WTC11 (cell line): ENCODE results near the gene CFAP74. TPM values are rescaled to one million over a fixed set of nuclear protein-coding genes. Genes with fewer than 3 reads are reported as not detected.

Experiments used
- ATAC-seq: fragments of 200-7000 bp; cut with Tn5 transposase; 2 replicates; pipeline ENCODE4 v1.10.0; 2021; ENCODE audit warnings: mild to moderate bottlenecking, moderate library complexity
- CTCF ChIA-PET: fragments of 300-600 bp; sonication (Branson Sonifier 250); formaldehyde crosslinking; loops from one replicate; lab custom pipeline; 2021; ENCODE audit warnings: antibody characterized with exemption; lab: Charles Lee
- POLR2A ChIA-PET: fragments of 350-600 bp; sonication (Branson Sonifier 250); formaldehyde crosslinking; loops from one replicate; lab custom pipeline; 2021; ENCODE audit warnings: antibody characterized with exemption; lab: Charles Lee
- DNase-seq: peaks from one replicate; pipeline ENCODE4 v3.0.0; 2021; ENCODE audit warnings: low spot score
- H3K27ac Mint-ChIP-seq: 2 replicates; pipeline ENCODE4 v1.8.0; 2021; ENCODE audit warnings: mixed read lengths
- H3K27me3 Mint-ChIP-seq: 2 replicates; pipeline ENCODE4 v1.8.0; 2021; ENCODE audit warnings: low read depth, mild to moderate bottlenecking, moderate library complexity, mixed read lengths
- H3K36me3 Mint-ChIP-seq: 2 replicates; pipeline ENCODE4 v1.8.0; 2021; ENCODE audit warnings: mixed read lengths
- H3K4me1 Mint-ChIP-seq: 2 replicates; pipeline ENCODE4 v1.8.0; 2022; ENCODE audit warnings: mixed read lengths
- H3K4me3 Mint-ChIP-seq: 2 replicates; pipeline ENCODE4 v1.8.0; 2021; ENCODE audit warnings: mild to moderate bottlenecking, moderate library complexity, mixed read lengths
- H3K9me3 Mint-ChIP-seq: 2 replicates; pipeline ENCODE4 v1.8.0; 2021; ENCODE audit warnings: mixed read lengths
- ATF1 ChIP-seq: sonication (generic); formaldehyde crosslinking; IDR thresholded peaks from 2 replicates; pipeline ENCODE4 v1.8.1; 2023; ENCODE audit warnings: mild to moderate bottlenecking, moderate library complexity, missing genetic modification reagents
- CREB1 ChIP-seq: sonication (generic); formaldehyde crosslinking; IDR thresholded peaks from 2 replicates; pipeline ENCODE4 v1.8.0; 2023; ENCODE audit warnings: mild to moderate bottlenecking, missing genetic modification reagents
- ELF4 ChIP-seq: sonication (generic); formaldehyde crosslinking; IDR thresholded peaks from 2 replicates; pipeline ENCODE4 v1.8.1; 2022; ENCODE audit warnings: low read depth, mild to moderate bottlenecking, moderate library complexity, missing genetic modification reagents
- EMX1 ChIP-seq: fragments of 250-450 bp; sonication (Bioruptor Pico); IDR thresholded peaks from 2 replicates; pipeline ENCODE4 v1.8.0; 2021; ENCODE audit warnings: mild to moderate bottlenecking
- GRHL2 ChIP-seq: fragments of 250-450 bp; sonication (Bioruptor Pico); IDR thresholded peaks from 2 replicates; pipeline ENCODE4 v1.8.0; 2022; ENCODE audit warnings: mild to moderate bottlenecking, moderate library complexity; ENCODE audit not compliant: insufficient replicate concordance, severe bottlenecking
- GTF2I ChIP-seq: fragments of 250-450 bp; sonication (Bioruptor Pico); conservative IDR thresholded peaks from 2 replicates; pipeline ENCODE4 v1.4.0; 2021; ENCODE audit warnings: mild to moderate bottlenecking
- JUN ChIP-seq: sonication (generic); formaldehyde crosslinking; IDR thresholded peaks from 2 replicates; pipeline ENCODE4 v1.8.0; 2023; ENCODE audit warnings: mild to moderate bottlenecking, missing genetic modification reagents
- KAT7 ChIP-seq: sonication (generic); formaldehyde crosslinking; IDR thresholded peaks from 2 replicates; pipeline ENCODE4 v1.8.1; 2023; ENCODE audit warnings: missing genetic modification reagents, mild to moderate bottlenecking, borderline replicate concordance
- MYBL2 ChIP-seq: sonication (generic); formaldehyde crosslinking; IDR thresholded peaks from 2 replicates; pipeline ENCODE4 v1.8.1; 2023; ENCODE audit warnings: mild to moderate bottlenecking, moderate library complexity, missing genetic modification reagents
- NR3C1 ChIP-seq: sonication (generic); formaldehyde crosslinking; conservative IDR thresholded peaks from 2 replicates; pipeline ENCODE4 v1.8.1; 2023; ENCODE audit warnings: low read depth, mild to moderate bottlenecking, missing genetic modification reagents
- OVOL2 ChIP-seq: fragments of 250-450 bp; sonication (Bioruptor Pico); IDR thresholded peaks from 2 replicates; pipeline ENCODE4 v1.9.0; 2021; ENCODE audit warnings: mild to moderate bottlenecking, borderline replicate concordance
- SP1 ChIP-seq: sonication (generic); formaldehyde crosslinking; conservative IDR thresholded peaks from 2 replicates; pipeline ENCODE4 v1.8.1; 2022; ENCODE audit warnings: missing genetic modification reagents
- TCF7 ChIP-seq: sonication (generic); formaldehyde crosslinking; IDR thresholded peaks from 2 replicates; pipeline ENCODE4 v1.8.0; 2022; ENCODE audit warnings: mild to moderate bottlenecking, low read depth, missing genetic modification reagents, moderate library complexity
- TEAD1 ChIP-seq: sonication (generic); formaldehyde crosslinking; IDR thresholded peaks from 2 replicates; pipeline ENCODE4 v1.8.0; 2022; ENCODE audit warnings: mild to moderate bottlenecking, missing genetic modification reagents
- USF1 ChIP-seq: sonication (generic); formaldehyde crosslinking; IDR thresholded peaks from 2 replicates; pipeline ENCODE4 v1.8.0; 2022; ENCODE audit warnings: mild to moderate bottlenecking, missing genetic modification reagents
- ZNF138 ChIP-seq: sonication (generic); formaldehyde crosslinking; conservative IDR thresholded peaks from 2 replicates; pipeline ENCODE4 v1.8.1; 2022; ENCODE audit warnings: mild to moderate bottlenecking, moderate library complexity, missing genetic modification reagents
- ZNF416 ChIP-seq: fragments of 250-450 bp; sonication (Bioruptor Pico); IDR thresholded peaks from 2 replicates; pipeline ENCODE4 v1.9.0; 2021; ENCODE audit warnings: mild to moderate bottlenecking, inconsistent platforms
- total RNA-seq: library from RNA; stranded (reverse); gene quantifications from 3 replicates; pipeline ENCODE4 v1.2.3, GENCODE V29; 2021
- TF ChIP-seq, protein P1 (sequence below): sonication (generic); formaldehyde crosslinking; conservative IDR thresholded peaks from 2 replicates; pipeline ENCODE4 v1.8.1; 2023; ENCODE audit warnings: mild to moderate bottlenecking, low read depth, missing genetic modification reagents, moderate library complexity
- TF ChIP-seq, protein P2 (sequence below): fragments of 250-450 bp; sonication (Bioruptor Pico); conservative IDR thresholded peaks from 2 replicates; pipeline ENCODE4 v1.9.0; 2021; ENCODE audit warnings: mild to moderate bottlenecking
- TF ChIP-seq, protein P3 (sequence below): sonication (generic); formaldehyde crosslinking; IDR thresholded peaks from 2 replicates; pipeline ENCODE4 v1.8.1; 2022; ENCODE audit warnings: low read depth, mild to moderate bottlenecking, moderate library complexity, missing genetic modification reagents, borderline replicate concordance
- TF ChIP-seq, protein P4 (sequence below): sonication (generic); formaldehyde crosslinking; IDR thresholded peaks from 2 replicates; pipeline ENCODE4 v1.8.0; 2022; ENCODE audit warnings: missing genetic modification reagents

Gene CFAP74
- total RNA-seq, 1 experiment from 2014 or later, result 0.35 TPM

DNA sequence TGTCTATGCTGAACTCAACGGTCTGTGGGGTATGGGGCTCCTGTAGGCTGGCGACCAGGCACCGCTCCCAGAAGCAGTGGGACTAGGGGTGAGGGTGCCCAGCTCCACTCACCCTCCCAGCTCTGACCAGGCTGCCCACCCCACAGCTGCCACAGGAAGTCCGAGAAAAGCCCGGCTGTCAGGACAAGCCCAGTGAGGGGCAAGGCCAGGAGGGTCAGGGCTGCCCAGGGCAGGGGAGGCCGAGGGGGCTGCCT is 81.0 kb downstream of the CFAP74 start:
- Mint-ChIP-seq H3K27ac (no peak overlapping the region), H3K4me1 (peaks cover 3% of the 10 kb centered on the region; the same call in 1 of the 2 replicates), H3K27me3 (no peaks in the 10 kb centered on the region), H3K9me3 (peaks cover 4% of the 10 kb centered on the region), H3K4me3 (no peak overlapping the region), H3K36me3 (no peaks in the 10 kb centered on the region)
- POLR2A ChIA-PET, result no interaction called here
- no peak for ATAC-seq
- CTCF ChIA-PET, result interaction anchor here (2.0 to 3.4 kb wide), 2 partner anchors 123 to 217 kb away, joined by 7 to 23 read pairs; no protein-coding TSS in a partner anchor
- DNase-seq, result no peak
- TF ChIP-seq NR3C1 (CRISPR knock-in tag) (no peak), JUN (no peak), GRHL2 (CRISPR knock-in tag) (no peak), TEAD1 (no peak), SP1 (CRISPR knock-in tag) (no peak), OVOL2 (no peak), TCF7 (CRISPR knock-in tag) (no peak), KAT7 (CRISPR knock-in tag) (no peak), GTF2I (CRISPR knock-in tag) (no peak), MYBL2 (CRISPR knock-in tag) (no peak)
- TF ChIP-seq, protein P1, sequence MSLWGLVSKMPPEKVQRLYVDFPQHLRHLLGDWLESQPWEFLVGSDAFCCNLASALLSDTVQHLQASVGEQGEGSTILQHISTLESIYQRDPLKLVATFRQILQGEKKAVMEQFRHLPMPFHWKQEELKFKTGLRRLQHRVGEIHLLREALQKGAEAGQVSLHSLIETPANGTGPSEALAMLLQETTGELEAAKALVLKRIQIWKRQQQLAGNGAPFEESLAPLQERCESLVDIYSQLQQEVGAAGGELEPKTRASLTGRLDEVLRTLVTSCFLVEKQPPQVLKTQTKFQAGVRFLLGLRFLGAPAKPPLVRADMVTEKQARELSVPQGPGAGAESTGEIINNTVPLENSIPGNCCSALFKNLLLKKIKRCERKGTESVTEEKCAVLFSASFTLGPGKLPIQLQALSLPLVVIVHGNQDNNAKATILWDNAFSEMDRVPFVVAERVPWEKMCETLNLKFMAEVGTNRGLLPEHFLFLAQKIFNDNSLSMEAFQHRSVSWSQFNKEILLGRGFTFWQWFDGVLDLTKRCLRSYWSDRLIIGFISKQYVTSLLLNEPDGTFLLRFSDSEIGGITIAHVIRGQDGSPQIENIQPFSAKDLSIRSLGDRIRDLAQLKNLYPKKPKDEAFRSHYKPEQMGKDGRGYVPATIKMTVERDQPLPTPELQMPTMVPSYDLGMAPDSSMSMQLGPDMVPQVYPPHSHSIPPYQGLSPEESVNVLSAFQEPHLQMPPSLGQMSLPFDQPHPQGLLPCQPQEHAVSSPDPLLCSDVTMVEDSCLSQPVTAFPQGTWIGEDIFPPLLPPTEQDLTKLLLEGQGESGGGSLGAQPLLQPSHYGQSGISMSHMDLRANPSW, result no peak
- TF ChIP-seq, protein P2, sequence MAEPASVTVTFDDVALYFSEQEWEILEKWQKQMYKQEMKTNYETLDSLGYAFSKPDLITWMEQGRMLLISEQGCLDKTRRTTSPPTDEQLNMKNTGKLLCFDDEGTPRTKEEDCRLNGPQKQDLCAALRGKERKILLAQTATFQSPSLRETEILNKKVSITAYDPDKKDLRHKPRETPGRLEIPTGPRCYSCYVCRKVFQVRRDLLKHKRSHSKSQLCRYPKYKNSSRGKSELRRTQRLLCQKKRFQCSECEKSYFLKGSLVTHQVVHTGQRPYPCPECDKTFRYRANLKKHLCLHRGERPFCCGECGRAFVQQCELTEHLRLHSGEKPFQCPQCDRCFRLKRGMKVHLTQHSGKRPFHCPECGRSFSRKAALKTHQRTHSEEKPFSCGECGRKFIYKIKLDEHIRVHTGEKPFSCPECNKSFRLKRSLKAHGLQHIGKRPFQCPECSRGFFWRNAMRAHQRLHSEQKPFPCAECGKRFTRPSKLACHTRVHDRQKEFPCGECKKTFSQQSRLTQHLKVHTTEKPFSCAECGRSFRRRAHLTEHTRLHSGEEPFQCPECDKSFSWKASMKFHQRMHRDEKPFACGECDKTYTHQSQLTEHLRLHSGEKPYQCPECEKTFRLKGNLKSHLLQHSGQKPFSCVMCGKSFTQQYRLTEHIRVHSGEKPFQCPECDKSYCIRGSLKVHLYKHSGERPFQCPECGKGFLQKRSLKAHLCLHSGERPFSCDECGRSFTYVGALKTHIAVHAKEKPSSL (CRISPR knock-in tag), result no peak

- ATAC-seq (no peak), DNase-seq (no peak)
- H3K4me3 Mint-ChIP-seq, result no peak overlapping the region
- H3K27me3 Mint-ChIP-seq, result no peaks in the 10 kb centered on the region
- TF ChIP-seq CREB1, result no peak
- ChIA-PET CTCF (interaction anchor here (1.8 to 3.4 kb wide), 3 partner anchors 22 to 218 kb away, joined by 6 to 23 read pairs (median 7); no protein-coding TSS in a partner anchor), POLR2A (no interaction called here)
- no peak overlapping the region for H3K27ac Mint-ChIP-seq
- peaks cover 7% of the 10 kb centered on the region; the same call in 1 of the 2 replicates for H3K4me1 Mint-ChIP-seq
- peaks cover 4% of the 10 kb centered on the region for H3K9me3 Mint-ChIP-seq
- H3K36me3 Mint-ChIP-seq, result no peaks in the 10 kb centered on the region
Observed at GRCh38 chr1:1921901-1922701, 81.5 kb downstream of the CFAP74 start.

DNA sequence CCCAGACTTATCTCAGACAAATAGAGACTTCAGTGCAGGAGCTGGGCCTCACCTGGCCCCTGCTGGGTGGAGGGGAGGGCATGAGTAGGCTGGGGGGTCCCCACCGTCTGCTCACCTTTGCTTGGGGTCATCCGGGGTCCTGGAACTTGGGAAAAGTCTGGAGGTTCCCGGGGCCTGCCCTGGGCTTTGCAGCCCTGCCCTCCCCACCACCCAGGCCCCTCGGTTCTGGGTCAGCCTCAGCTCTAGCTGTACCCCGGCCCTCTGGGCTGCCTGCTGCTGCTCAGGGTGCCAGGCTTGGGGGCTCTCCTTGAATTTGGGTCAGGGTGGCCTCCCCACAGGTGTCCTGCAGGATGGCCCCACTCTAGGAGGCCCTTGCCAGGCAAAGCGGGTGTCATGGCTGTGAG is 82.1 kb downstream of the CFAP74 start:
- no peak for ATAC-seq
- ChIA-PET CTCF (interaction anchor here (1.8 to 2.6 kb wide), 2 partner anchors 13 to 23 kb away, joined by 6 to 19 read pairs; no protein-coding TSS in a partner anchor), POLR2A (interaction anchor here (1.0 kb wide), 1 partner anchor 127 kb away, joined by 7 read pairs; no protein-coding TSS in a partner anchor)
- H3K4me1 Mint-ChIP-seq, result peaks cover 7% of the 10 kb centered on the region; the same call in 1 of the 2 replicates
- no peak overlapping the region for H3K27ac Mint-ChIP-seq
- H3K9me3 Mint-ChIP-seq, result peaks cover 4% of the 10 kb centered on the region
- H3K4me3 Mint-ChIP-seq, result no peak overlapping the region
- DNase-seq, result no peak
- H3K27me3 Mint-ChIP-seq, result no peaks in the 10 kb centered on the region
- no peaks in the 10 kb centered on the region for H3K36me3 Mint-ChIP-seq
- TF ChIP-seq EMX1, result no peak
- TF ChIP-seq MYBL2 (CRISPR knock-in tag), result no peak
- no peak for TF ChIP-seq GTF2I (CRISPR knock-in tag)
- no peak for TF ChIP-seq ZNF416 (CRISPR knock-in tag)
- TF ChIP-seq, protein P3, sequence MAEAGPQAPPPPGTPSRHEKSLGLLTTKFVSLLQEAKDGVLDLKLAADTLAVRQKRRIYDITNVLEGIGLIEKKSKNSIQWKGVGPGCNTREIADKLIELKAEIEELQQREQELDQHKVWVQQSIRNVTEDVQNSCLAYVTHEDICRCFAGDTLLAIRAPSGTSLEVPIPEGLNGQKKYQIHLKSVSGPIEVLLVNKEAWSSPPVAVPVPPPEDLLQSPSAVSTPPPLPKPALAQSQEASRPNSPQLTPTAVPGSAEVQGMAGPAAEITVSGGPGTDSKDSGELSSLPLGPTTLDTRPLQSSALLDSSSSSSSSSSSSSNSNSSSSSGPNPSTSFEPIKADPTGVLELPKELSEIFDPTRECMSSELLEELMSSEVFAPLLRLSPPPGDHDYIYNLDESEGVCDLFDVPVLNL, result no peak
- TF ChIP-seq ELF4 (CRISPR knock-in tag), result no peak
- no peak for TF ChIP-seq USF1 (CRISPR knock-in tag)
- TF ChIP-seq ATF1 (CRISPR knock-in tag), result no peak
- no peak for TF ChIP-seq ZNF138
- TF ChIP-seq, protein P4, sequence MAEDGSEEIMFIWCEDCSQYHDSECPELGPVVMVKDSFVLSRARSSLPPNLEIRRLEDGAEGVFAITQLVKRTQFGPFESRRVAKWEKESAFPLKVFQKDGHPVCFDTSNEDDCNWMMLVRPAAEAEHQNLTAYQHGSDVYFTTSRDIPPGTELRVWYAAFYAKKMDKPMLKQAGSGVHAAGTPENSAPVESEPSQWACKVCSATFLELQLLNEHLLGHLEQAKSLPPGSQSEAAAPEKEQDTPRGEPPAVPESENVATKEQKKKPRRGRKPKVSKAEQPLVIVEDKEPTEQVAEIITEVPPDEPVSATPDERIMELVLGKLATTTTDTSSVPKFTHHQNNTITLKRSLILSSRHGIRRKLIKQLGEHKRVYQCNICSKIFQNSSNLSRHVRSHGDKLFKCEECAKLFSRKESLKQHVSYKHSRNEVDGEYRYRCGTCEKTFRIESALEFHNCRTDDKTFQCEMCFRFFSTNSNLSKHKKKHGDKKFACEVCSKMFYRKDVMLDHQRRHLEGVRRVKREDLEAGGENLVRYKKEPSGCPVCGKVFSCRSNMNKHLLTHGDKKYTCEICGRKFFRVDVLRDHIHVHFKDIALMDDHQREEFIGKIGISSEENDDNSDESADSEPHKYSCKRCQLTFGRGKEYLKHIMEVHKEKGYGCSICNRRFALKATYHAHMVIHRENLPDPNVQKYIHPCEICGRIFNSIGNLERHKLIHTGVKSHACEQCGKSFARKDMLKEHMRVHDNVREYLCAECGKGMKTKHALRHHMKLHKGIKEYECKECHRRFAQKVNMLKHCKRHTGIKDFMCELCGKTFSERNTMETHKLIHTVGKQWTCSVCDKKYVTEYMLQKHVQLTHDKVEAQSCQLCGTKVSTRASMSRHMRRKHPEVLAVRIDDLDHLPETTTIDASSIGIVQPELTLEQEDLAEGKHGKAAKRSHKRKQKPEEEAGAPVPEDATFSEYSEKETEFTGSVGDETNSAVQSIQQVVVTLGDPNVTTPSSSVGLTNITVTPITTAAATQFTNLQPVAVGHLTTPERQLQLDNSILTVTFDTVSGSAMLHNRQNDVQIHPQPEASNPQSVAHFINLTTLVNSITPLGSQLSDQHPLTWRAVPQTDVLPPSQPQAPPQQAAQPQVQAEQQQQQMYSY (CRISPR knock-in tag), result no peak
